Measurements from ENCODE around the gene DPH1.
"Not testable (repeated sequence)": the region's sequence is repeated elsewhere in the genome, so short reads cannot be mapped to it uniquely, and the experiment has no call there.

DPH1 gene

GRCh38 chr17:2029911-2030778 lies at the start of gene DPH1:
DPH1 (plus strand) TSS chr17:2030153; CDS start chr17:2030170, 17 bp downstream.
- DNase-seq (ENCODE audit: insufficient read length, low spot score): peak; percentile 93
- FAIRE-seq: peak; percentile 91
- TF ChIP-seq POLR2A (IDR thresholded peaks at IDR 0.05; ENCODE audit: low read depth, low read length): peak; percentile 54

- DNase-seq (ENCODE audit: insufficient read length, low spot score): no peak
- no peak for FAIRE-seq
- no peak for TF ChIP-seq POLR2A (IDR thresholded peaks at IDR 0.05; ENCODE audit: low read depth, low read length)
These were observed 49.2 kb upstream of the DPH1 start for GRCh38 chr17:1980665-1981250.

GRCh38 chr17:1982793-1983366 lies 47.1 kb upstream of the DPH1 start:
- DNase-seq (ENCODE audit: insufficient read length, low spot score): peak; percentile 63
- not testable (repeated sequence) for FAIRE-seq

- no peak for FAIRE-seq
- no peak for DNase-seq (ENCODE audit: insufficient read length, low spot score)
- no peak for TF ChIP-seq POLR2A (IDR thresholded peaks at IDR 0.05; ENCODE audit: low read depth, low read length)
These were observed 44.9 kb upstream of the DPH1 start for GRCh38 chr17:1985093-1985492.

- DNase-seq (ENCODE audit: insufficient read length, low spot score) (no peak), FAIRE-seq (no peak)
- TF ChIP-seq POLR2A (IDR thresholded peaks at IDR 0.05; ENCODE audit: low read depth, low read length): no peak
These were observed 44.3 kb upstream of the DPH1 start for GRCh38 chr17:1985686-1986085.

GRCh38 chr17:1986783-1987451 lies 43.0 kb upstream of the DPH1 start:
- no peak for DNase-seq (ENCODE audit: insufficient read length, low spot score)
- TF ChIP-seq POLR2A (IDR thresholded peaks at IDR 0.05; ENCODE audit: low read depth, low read length): no peak
- no peak for FAIRE-seq

- FAIRE-seq (peak; percentile 62), DNase-seq (ENCODE audit: insufficient read length, low spot score) (peak; percentile 75)
These were observed 40.8 kb upstream of the DPH1 start for GRCh38 chr17:1989135-1989534.

GRCh38 chr17:1992541-1992940 lies 37.4 kb upstream of the DPH1 start:
- no peak for TF ChIP-seq POLR2A (IDR thresholded peaks at IDR 0.05; ENCODE audit: low read depth, low read length)
- no peak for DNase-seq (ENCODE audit: insufficient read length, low spot score)
- no peak for FAIRE-seq

More at GRCh38 chr17:1989135-1989534, 40.8 kb upstream of the DPH1 start:
- no peak for TF ChIP-seq POLR2A (IDR thresholded peaks at IDR 0.05; ENCODE audit: low read depth, low read length)

- no peak for FAIRE-seq
- TF ChIP-seq POLR2A (IDR thresholded peaks at IDR 0.05; ENCODE audit: low read depth, low read length): no peak
- no peak for DNase-seq (ENCODE audit: insufficient read length, low spot score)
These were observed 35.2 kb upstream of the DPH1 start for GRCh38 chr17:1994707-1995106.

- no peak for TF ChIP-seq POLR2A (IDR thresholded peaks at IDR 0.05; ENCODE audit: low read depth, low read length)
- no peak for DNase-seq (ENCODE audit: insufficient read length, low spot score)
- no peak for FAIRE-seq
These were observed 34.5 kb upstream of the DPH1 start for GRCh38 chr17:1995321-1995892.

GRCh38 chr17:1995907-1996799 lies 33.8 kb upstream of the DPH1 start:
- no peak for DNase-seq (ENCODE audit: insufficient read length, low spot score)
- no peak for FAIRE-seq
- TF ChIP-seq POLR2A (IDR thresholded peaks at IDR 0.05; ENCODE audit: low read depth, low read length): no peak

- FAIRE-seq (no peak), DNase-seq (ENCODE audit: insufficient read length, low spot score) (no peak)
- TF ChIP-seq POLR2A (IDR thresholded peaks at IDR 0.05; ENCODE audit: low read depth, low read length): no peak
These were observed 33.1 kb upstream of the DPH1 start for GRCh38 chr17:1996800-1997288.
